HG03095 (cell line): ENCODE data around the gene SPATA16.
"Not testable (repeated sequence)": the region's sequence is repeated elsewhere in the genome, so short reads cannot be mapped to it uniquely, and the experiment has no call there.

ENCODE experiments used
- ATAC-seq: cut with Tn5 transposase; IDR thresholded peaks from one replicate; pipeline ENCODE4 v1.9.1; 2021; ENCODE audit warnings: moderate library complexity; ENCODE audit not compliant: unreplicated experiment

SPATA16 gene

DNA sequence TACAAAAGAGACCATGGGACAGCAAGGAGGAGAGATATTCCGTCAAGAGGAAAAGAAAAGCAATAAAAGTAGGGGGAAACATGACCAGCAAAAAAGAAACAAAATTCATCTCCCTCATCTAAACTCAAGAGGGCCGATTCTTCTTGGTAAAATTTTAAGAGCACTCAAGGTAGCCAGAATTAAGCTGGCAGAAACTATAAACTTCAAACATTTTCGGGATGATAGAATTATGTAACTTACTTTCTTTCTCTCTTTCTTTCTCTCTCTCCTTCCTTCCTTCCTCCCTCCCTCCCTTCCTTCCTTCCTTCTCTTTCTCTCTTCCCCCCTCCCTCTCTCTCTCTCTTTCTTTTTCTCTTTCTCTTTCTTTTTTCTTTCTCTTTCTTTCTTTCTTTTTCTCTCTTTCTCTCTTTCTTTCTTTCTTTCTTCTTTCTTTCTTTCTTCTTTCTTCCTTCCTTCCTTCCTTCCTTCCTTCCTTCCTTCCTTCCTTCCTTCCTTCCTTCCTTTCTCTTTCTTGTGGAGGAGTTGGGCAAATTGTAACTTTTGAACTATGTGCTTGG, 180.3 kb downstream of the SPATA16 start:
- not testable (repeated sequence) for ATAC-seq

DNA sequence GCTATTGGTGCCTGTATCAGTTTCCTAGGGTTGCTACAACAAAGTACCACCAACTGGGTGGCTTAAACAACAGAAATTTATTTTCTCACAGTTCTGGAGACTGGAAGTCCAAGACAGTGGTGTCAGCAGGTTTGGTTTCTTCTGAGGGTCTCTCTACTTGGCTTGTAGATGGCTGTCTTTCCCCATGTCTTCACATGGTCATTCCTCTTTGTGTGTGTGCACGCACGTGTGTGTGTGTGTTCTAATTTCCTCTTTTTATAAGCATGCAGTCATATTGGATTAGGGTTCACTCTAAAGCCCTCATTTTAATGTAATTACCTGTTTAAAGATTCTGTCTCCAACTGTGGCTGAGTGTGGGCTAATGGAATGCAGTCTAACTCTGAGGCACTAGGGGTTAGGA, 182.5 kb downstream of the SPATA16 start:
- ATAC-seq = no peak

DNA sequence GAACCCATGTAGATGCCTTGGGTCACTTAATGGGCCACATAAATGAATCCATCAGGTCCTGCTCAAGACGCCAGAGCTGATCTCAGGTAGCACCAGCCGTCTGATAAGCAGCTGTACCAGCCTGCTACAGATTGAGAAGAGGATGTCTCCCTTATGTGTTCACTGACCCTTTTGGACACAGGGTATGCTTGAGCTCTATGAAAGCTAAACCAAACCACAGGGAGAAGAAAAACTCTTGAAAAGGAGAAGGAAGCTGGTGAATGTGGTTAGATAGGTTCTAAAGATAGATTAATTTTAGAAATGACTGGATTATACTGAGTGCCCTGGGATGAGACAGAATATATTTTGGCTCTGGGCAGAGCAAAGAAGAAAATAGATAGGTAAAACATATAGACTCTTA, 187.5 kb downstream of the SPATA16 start:
- no peak for ATAC-seq

GRCh38 chr3:172951511-172951910, 189.5 kb downstream of the SPATA16 start:
- ATAC-seq = no peak

- no peak for ATAC-seq
Observed at GRCh38 chr3:172946061-172946460, 195.0 kb downstream of the SPATA16 start.

- ATAC-seq = no peak
Observed at GRCh38 chr3:172939651-172940293, 201.3 kb downstream of the SPATA16 start.

DNA sequence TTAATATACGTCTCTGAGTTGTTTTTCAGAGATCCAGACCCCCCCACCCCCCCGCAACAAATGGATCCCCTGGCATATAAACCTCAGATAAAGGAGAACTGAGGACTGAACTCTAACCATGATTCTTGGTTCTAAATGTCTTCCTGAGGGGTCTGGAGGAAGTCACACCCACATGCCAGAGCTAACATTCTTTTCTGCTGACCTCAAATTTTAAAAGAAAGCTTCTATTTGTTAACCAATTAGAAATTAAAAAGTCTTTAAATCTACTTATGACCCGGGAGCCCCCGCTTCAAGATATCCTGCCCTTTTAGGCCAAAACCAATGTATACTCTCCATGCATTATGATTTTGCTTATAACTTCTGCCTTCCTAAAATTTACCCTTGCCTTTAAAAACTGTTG, 202.2 kb downstream of the SPATA16 start:
- no peak for ATAC-seq

DNA sequence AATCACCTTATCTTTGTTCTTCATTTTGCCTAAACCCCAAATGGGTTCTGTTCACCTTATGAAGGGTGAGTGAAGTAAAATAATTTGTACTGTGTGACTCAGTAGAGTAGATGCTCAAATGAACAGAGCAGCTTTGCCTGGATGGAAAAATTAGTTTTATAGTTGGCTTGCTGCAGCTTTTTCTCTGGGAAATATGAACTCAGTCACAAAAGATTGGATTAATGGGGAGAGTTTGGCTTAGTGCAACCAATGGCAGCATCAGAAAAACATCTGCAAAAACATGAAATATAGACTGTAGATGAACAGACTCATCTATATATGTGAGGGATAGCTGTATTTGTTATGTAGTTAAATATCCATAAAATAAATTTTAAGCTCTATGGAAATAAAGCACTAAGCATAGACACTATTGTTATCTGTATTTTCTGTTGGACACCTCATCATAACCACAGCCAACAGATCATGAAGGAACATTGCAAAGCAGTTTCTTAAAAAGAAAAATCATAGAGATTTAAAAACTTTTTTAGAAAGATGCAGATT, 209.2 kb downstream of the SPATA16 start:
- no peak for ATAC-seq

GRCh38 chr3:172929451-172929850, 211.6 kb downstream of the SPATA16 start:
- no peak for ATAC-seq

DNA sequence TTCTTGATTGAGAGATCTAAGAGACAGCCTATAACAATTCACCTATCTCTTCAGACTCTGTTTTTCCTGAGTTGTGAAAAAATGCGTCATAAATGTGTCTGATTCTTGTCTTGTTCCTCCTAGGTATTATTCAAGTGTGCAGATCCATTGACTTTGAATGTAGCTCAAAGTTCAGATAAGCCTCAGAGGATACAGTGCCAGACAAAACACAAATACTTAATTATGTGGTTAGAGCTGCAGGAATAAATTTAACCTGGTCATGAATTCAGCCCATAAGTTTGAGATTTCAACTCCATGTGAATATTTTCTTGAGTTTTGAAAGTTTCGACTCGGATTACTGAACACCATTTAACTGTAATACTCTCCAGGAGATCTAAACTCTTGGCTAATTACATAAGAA, 216.5 kb downstream of the SPATA16 start:
- ATAC-seq = no peak

GRCh38 chr3:172919297-172919683, 221.7 kb downstream of the SPATA16 start:
- ATAC-seq = no peak

DNA sequence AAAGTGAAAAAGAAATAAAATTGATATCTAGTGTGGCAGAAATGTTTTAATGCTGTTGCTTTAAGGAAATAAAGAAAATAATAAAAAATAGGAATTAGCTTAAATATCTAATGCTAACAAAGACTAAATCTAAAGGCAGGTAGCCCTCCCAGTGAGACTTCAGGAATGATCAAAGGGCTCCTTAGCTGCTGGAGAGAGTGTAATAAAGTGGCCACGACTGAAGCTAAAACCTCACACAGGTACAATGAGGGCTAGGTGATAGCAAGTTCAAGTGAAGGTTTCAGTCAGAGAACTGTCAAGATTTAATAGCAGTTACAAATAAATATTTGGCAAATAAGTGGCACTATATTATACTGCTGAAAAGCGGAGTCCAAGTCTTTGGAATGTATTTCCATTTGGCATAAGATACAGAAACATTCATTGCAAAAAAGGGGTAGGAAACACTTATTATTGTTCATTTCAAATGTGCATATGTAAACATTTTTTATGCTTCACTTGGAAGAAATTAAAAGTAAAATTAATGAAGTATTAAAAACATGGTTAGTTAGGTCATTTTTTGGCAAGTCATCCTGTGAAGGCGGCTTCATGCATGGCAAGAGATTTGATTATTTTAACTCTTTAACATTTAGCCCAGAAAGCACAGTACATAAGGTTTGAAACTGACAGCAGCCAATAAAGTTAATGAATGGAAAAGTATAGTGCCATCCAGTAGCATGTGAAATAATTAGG, 222.3 kb downstream of the SPATA16 start:
- ATAC-seq = no peak

DNA sequence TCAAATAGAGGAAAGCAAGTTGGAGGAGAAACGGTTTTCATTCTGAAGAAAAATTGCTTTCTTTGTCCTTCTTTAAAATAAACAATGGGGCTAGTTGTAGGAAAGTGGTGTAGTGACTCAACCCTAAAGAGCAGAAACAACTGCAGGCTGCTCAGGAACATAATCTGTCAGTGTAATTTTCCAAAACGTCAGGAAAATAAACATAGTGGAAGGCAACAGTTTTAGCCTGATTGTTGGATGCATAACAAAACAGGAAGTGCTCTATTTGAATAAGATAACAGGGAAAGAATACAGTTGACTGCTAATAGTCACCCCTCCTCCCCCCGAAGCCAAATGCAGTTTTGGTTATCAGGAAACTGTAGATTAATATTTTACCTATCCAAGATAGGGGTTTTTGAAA, 222.9 kb downstream of the SPATA16 start:
- no peak for ATAC-seq

DNA sequence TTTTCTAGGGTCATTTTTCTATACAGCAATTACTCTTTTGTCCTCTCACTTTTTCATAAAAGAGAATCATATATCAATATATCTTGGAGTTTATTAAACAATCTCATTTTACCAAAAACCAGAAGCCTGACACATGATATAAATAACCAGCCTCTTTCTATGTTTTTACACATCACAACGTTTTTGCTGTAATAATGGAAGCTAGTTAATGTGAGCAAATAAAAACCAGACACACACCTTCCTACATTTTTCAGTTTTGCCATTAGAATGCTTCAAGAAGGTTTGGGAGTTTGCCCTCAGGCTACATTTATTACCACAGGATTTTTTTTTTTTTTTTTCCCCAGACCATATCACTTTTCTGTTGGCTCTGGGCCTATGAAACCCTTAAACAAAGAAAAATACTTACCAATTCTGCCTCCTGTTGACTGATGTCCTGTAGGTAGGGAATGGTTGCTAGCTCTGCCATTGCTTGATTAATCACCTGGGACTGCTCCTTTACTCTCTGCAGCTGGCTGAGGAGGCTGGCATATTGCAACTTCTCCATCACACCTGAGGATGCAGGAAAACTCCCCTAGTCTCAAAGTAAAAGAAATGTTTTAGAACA, 225.0 kb downstream of the SPATA16 start:
- no peak for ATAC-seq

GRCh38 chr3:172914854-172915253, 226.2 kb downstream of the SPATA16 start:
- no peak for ATAC-seq

DNA sequence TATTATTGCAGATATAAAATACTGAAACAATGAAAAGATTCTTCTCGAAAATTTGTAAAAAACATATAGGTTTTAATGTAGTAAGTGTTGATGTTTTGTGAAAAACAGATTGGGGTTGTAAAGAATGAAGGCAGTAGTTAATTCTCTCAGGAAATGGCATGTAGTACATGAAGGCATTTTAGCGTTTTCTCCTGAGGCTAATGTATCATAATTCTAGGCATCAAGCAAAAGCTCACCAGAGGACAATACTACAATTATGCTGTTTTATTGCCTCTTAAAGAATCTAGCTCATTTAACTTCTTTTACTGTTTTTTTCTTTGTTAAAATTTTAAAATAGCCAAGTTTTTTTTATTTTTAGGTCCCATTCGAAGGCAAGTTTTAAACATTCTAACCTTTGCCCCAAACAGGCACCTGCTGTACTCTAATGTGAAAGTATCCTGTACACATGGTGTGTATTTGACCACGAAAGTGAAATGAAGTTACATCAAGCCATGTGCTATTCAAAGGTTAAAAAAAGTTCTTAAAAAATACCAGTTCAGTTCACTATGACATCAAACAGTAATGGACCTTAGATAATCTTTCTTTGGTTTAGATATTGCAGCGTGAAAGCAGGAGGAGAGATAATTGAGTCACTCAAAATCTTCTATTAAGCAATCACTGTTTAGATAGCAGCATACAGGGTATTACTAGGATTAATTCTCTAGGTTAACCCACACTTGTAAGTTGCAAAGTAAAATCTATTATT, 227.0 kb downstream of the SPATA16 start:
- no peak for ATAC-seq

- no peak for ATAC-seq
Observed at GRCh38 chr3:172911142-172911541, 229.9 kb downstream of the SPATA16 start.

DNA sequence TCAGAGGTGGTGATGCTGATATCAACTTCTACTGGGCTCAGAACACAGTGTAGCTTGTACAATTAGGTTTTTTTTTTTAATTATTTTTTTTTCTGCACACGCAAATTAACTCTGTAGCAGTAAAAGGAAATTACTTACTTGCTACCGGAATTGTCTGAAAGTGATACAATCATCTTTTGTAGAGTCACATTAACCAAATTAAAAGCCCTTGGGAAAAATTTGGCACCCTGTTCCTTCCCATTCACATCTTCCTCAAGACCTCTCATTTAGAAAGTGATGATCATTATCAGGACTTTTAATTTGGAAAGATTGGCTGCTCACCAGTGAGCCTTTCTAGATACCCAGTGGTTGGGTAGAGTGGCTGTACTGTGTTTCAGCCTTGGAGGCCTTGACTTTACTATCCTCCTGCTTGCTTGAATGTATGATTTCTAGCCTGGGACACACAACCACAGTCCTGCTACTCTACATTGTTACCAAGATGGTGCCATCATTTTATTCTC, 232.2 kb downstream of the SPATA16 start:
- ATAC-seq = no peak

GRCh38 chr3:172905451-172905850, 235.6 kb downstream of the SPATA16 start:
- ATAC-seq = no peak

GRCh38 chr3:172904711-172905373, 236.2 kb downstream of the SPATA16 start:
- ATAC-seq = no peak
